ENCODE data around the gene HLX.

DNA sequence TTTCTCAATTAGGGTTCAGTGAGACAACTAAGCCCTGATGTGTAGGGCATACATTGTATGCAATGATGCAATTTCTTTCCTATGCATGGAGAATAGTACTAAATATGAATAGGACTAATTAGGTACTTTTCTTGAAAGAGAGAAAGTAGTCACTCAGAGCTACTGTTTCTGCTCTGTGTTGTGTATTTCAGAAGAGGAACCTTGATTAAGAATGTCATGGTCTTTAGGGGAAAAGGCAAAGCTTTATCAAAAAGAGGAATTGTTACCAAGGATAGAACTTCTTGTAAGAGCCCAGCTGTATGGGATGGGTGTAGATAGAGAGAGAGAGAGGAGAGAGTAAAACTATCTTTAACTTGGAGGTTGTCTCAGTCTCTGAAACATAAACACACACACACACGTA is 49.1 kb downstream of the HLX start:
- TF ChIP-seq ARNTL (CRISPR knock-in tag; IDR thresholded peaks at IDR 0.05; ENCODE audit: borderline replicate concordance, low read depth) = no peak
- TF ChIP-seq CREB5 (CRISPR knock-in tag; IDR thresholded peaks at IDR 0.05; ENCODE audit: low read depth) = no peak
- no peak for TF ChIP-seq PATZ1 (CRISPR knock-in tag; IDR thresholded peaks at IDR 0.05; ENCODE audit: borderline replicate concordance)
- TF ChIP-seq TOX (CRISPR knock-in tag; IDR thresholded peaks at IDR 0.05; ENCODE audit: borderline replicate concordance) = no peak
- TF ChIP-seq TSHZ2 (CRISPR knock-in tag; IDR thresholded peaks at IDR 0.05) = no peak
- no peak for TF ChIP-seq GLIS3 (CRISPR knock-in tag; IDR thresholded peaks at IDR 0.05)
- TF ChIP-seq, protein P1, sequence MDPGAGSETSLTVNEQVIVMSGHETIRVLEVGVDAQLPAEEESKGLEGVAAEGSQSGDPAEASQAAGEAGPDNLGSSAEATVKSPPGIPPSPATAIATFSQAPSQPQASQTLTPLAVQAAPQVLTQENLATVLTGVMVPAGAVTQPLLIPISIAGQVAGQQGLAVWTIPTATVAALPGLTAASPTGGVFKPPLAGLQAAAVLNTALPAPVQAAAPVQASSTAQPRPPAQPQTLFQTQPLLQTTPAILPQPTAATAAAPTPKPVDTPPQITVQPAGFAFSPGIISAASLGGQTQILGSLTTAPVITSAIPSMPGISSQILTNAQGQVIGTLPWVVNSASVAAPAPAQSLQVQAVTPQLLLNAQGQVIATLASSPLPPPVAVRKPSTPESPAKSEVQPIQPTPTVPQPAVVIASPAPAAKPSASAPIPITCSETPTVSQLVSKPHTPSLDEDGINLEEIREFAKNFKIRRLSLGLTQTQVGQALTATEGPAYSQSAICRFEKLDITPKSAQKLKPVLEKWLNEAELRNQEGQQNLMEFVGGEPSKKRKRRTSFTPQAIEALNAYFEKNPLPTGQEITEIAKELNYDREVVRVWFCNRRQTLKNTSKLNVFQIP (CRISPR knock-in tag; IDR thresholded peaks at IDR 0.05; ENCODE audit: borderline replicate concordance, low read depth) = no peak
- no peak for TF ChIP-seq ZFP3 (CRISPR knock-in tag; IDR thresholded peaks at IDR 0.05)
- no peak for TF ChIP-seq ZFP30 (CRISPR knock-in tag; IDR thresholded peaks at IDR 0.05)
- TF ChIP-seq BACH2 (CRISPR knock-in tag; IDR thresholded peaks at IDR 0.05; ENCODE audit: borderline replicate concordance) = no peak
- no peak for TF ChIP-seq RARB (CRISPR knock-in tag; IDR thresholded peaks at IDR 0.05)
- TF ChIP-seq ESRRG (CRISPR knock-in tag; IDR thresholded peaks at IDR 0.05) = no peak
- no peak for TF ChIP-seq ZNF565 (CRISPR knock-in tag; conservative IDR thresholded peaks at IDR 0.05; ENCODE audit: low read depth)
- TF ChIP-seq TCF4 (CRISPR knock-in tag; IDR thresholded peaks at IDR 0.05; ENCODE audit: borderline replicate concordance) = no peak
